CD4-positive, alpha-beta T cell treated with Interleukin-6 for 4 hours (primary cell): ENCODE data around the gene PITRM1.
"Not testable (repeated sequence)": the region's sequence is repeated elsewhere in the genome, so short reads cannot be mapped to it uniquely, and the experiment has no call there.

Experiments
- DNase-seq: peaks from one replicate; pipeline ENCODE4 v3.0.0-alpha.2; 2020; ENCODE audit warnings: mixed read lengths

PITRM1 gene

DNA sequence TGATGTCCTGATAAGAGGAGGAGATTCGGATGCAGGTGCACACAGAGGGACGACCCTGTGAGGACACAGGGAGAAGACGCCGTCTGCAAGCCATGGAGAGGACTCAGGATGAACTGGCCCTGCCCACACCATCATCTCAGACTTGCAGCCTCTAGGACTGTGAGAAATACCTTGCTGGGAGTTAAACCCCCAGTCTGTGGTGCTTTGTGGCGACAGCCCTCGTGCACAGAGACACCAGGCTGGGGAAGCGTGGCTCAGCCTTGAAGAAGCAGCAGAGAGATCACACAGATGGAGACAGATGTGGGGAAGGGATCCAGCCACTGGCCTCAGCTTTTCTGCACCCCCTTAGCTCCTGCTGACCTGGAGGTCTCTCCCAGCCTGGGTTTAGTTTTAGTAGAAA is 26.3 kb upstream of the PITRM1 start:
- DNase-seq, result no peak

DNA sequence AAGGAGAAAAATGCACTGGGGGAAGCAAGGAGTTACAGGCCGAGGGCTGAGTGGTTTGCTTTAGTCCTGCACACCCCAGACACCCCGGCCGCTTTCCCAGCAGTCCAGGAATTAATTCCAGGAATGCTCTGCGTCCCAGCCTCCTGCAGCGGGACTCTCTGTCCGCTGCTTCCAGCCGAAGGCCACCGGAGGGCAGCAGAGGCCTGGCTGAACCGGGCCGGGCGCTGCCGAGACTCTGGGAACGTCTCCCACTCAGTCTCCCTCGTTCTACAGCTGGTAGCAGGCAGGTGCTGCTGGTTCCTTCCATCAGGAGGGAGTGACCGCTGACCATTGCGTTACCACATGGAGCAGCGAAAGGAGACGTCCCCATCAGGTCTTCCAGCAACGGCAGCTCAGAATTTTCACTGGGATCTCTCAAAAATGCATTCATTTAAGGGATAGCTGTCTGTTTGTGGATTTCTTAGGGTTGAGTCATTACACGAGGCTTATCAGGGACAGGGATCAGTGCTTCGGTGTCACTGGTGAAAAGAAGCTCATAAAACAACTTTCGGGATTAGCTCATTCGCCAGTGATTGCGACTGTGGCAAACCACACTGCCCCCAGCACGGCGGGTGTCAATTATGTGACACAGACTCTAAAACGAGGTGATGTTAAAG is 24.9 kb upstream of the PITRM1 start:
- DNase-seq, result peak; percentile 73

DNA sequence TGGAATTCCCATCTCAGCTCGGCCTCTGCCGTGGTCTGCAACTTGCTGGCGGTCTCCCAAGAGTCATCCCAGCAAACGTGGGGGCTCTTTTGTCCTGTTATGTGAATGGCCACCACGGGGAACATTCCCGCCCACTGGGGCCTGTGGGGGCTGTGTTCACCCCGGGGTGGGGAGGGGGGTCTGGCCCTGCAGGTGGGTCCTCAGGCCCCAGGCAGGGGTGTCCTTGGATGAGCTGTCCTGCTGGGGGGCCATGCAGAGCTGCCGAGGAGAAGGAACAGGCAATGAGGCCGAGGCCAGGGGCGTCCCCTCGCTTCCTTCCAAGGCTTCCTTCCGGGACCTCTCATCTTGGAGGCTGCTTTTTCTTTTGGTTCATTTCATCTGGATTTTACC is 24.4 kb upstream of the PITRM1 start:
- DNase-seq, result no peak

DNA sequence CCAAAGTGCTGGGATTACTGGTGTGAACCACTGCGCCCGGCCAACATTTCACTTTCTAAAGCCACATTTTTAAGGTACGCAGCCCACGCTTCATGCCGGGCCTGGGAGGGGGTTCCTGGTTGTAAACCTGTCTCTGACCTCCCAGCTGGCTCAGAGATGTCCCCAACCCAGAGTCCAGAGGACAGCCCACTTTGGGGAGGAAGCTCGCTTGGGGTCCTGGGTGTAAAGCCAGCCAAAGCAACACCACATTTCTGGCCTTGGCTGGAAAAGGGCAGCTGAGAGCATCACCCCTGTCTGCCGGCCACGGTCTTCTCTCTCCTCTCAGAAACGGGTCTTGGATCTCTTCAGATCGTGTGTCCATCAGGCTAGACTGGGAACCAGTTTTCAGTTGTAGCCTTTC is 23.9 kb upstream of the PITRM1 start:
- no peak for DNase-seq

DNA sequence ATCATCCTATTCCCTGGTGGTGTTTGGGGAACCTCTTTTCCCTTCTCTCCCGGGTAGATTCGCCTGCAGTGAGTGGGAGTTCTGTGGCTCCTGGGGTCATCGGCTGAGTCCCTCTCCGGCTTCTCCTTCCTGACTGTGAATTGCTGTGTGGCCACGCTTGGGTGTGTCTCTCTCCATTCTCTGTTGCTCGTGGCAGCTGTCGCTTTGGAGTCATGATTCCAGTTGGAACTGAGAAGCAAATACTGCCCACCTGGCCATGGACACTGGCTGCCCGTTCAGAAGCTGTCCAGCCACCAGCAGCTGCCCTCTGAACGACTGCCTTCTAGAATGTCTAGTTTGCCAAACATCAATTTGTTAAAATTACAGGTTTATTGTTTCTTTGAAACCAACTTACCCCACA is 23.1 kb upstream of the PITRM1 start:
- DNase-seq, result no peak

DNA sequence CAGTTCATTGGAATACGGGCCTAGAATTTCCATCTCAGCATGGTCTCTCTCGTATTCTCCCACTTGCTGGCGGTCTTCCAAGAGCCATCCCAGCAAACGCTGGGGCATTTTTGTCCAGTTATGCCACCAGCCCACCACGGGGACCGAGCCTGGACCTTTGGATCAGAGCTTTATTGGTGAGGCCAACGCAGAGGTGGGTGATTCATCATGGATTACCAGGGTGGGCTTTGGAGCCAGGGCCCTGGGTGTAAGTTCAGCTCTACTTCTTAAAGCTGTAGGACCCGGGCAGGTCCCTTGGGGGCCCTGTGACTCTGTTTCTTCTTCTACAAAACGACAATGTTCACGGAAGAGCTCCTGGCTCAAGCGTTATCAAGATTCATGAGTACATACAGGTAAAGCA is 22.7 kb upstream of the PITRM1 start:
- DNase-seq, result no peak

DNA sequence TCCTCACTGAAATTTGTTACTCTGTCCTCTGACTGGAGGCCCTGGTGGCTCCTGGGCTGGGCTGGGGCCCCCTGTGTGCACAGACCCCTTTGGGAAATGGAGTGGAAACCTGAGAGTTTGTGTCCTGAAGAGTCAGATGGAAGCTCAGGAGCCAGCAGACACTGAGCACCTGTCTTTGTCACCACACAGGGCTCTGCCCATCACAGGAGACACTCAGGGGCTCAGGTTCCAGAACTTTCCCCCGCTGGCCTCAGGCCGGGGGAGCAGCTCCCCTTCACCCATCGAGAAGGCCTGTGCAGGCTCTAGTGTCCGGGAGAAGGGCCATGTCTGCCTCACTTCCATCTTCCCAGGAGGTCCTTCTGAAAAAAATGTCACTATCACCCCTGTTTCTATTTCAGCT is 22.3 kb upstream of the PITRM1 start:
- DNase-seq, result no peak

DNA sequence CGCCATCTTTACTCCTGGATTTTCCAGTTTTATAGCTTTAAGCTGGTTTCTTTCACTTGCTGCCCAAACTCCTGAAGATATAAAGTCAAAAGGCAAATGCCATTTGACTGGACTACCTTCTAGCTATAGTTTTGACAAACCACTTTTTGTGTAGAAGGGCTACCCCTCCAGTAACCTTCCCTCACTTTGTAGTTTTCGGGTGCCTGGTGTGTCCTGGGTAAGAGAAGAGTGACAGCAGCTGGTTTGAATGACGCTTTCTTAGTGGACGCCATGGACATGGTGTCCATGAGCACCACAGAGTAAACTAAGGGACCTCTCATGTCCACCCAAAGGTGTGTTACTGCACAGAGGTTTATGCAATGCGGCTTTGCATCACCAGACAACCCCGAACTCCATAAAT is 21.2 kb upstream of the PITRM1 start:
- DNase-seq, result no peak

DNA sequence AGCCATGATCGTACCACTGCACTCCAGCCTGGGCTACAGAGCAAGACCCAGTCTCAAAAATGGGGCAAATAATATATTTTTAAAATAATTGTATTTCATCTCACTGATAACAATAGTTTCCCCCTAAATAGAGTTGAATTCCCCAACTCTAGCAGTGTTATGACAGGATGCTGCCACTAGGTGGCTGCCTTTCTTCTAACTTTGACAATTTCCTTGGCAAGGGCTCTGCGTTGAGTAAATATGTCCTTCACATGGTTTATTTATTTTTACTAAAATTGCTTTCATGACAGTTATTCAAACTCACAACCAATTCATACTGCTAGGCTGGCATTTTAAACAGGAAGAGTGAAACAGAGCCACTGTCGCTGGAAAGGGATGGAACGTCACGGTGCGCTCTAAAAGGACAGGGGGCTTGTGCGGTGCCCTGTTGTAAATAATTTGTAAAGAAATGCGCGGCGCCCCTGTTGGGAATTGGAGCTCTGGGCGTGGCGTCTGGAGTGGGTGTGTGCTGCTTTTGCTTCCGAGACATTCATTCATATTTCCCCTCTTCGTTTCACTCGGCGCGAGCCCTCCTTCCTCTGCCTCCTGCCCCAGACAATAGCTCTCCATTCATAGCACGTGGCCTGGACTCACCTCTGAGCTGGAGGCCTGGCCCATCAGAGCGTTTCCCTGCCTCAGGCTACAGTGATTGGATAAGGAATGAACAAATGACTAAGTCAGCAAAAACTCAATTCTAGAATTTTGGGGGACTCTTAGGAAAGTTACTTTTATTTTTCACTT is 20.5 kb upstream of the PITRM1 start:
- DNase-seq, result peak; percentile 65

DNA sequence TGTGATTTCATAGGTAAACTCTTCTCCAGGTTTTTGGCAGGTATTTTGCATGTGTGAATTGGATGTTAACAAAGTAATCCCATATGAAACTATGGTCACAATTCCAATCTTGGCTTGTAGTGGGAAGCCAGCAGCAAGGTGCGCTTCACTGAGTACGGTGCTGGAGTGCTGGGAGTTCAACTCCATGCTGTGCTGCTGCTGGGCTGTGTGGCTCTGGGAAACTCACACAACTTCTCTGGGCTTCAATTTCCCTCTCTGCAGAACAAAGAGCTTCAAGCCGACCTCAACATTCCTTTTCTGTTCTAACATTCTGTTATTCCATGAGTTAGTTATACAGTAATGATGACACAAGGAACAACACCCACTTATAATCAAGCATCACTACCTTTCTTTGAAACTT is 18.2 kb upstream of the PITRM1 start:
- DNase-seq, result no peak

DNA sequence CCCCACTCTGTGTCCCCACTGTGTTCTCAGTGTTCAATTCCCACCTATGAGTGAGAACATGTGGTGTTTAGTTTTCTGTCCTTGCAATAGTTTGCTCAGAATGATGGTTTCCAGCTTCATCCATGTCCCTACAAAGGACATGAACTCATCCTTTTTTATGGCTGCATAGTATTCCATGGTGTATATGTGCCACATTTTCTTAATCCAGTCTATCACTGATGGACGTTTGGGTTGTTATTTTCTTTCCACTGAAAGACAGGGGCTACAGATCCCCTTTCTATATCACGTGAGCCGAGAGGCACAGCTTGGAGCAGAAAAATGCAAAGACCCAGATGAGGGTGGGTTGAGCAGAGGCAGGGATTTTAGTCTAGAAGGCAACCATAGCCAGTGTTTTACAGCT is 14.6 kb upstream of the PITRM1 start:
- not testable (repeated sequence) for DNase-seq

DNA sequence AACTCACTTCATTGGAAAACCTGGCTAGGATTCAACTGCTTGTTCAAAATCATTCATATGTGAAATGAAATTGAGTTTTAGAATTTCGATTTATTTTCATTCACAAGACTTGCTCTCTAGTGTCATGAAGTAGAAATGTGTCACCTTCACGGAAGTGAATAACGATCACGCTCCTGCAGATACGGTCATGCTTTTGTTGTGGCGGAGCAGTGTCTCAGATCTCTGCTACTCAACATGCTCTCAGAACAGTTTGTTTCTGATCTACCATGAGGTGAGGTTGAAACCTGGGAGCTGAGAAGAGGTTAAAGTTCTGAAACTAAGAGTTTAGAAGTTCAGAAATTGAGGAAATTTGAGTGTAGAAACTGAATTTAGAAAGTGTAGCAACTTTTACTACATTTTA is 13.8 kb upstream of the PITRM1 start:
- peak; percentile 68 for DNase-seq

DNA sequence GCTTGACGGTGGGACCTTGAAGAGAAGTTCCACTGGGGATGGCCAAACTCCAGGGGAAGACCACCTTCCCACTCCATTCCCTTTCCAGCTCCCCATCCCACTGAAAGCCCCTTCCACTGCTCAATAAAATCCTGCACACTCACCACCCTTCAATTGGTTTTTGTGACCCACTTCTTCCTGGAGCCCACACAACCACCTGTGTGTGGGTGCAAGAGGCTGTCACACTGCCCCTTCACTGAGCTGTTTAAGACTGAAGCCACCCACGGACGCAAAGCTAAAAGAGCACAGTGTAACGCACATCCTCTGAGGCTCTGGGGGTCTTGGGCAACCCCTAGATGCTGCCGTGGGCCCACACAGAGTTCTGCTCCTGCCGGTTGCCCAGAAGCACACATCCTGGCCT is 12.8 kb upstream of the PITRM1 start:
- no peak for DNase-seq

DNA sequence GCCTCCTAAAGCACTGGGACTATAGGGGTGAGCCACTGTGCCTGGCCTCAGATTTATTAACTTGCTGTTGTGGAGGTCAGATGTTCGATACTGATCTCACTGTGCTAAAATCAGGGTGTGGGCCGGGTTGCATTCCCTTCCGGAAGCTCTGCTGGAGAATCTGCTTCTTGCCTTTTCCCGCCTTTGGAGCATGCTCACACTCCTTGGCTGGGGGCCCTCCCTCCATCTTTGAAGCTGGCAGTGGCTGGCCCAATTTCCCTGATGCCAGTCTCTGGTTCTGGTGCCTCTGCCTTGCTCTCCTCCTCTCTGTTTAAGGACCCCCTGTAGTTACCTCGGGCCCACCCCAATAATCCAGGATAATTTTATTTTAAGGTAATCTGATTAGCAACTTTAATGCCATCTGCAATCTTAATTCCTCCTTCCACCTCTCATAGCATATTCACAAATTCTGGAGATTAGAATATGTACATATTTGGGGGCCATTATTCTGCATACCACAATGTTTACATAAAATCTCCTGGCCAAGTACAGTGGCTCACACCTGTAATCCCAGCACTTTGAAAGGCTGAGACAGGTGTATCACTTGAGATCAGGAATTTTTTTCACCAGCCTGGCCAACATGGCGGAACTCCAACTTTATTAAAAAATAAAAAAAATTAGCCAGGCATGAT is 7.9 kb upstream of the PITRM1 start:
- DNase-seq, result no peak

DNA sequence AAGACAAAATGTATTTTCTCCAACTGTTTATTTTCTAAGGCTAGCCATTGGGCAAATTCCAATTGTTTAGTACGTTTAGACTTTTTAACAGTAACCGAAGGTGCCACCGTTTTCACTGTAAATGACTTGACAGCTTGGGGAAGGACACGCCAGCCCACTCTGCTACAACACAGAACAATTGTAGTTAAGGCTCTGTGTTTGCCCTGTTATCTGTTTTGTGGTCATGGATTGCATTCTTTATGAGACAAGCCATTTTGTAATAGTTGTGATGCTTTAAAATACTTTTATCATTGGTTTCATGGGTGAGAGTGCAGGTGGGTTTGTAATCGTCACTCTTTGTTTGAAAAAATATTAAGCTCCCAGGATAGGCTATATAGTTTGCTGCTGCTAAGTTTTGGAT is 6.6 kb upstream of the PITRM1 start:
- no peak for DNase-seq

DNA sequence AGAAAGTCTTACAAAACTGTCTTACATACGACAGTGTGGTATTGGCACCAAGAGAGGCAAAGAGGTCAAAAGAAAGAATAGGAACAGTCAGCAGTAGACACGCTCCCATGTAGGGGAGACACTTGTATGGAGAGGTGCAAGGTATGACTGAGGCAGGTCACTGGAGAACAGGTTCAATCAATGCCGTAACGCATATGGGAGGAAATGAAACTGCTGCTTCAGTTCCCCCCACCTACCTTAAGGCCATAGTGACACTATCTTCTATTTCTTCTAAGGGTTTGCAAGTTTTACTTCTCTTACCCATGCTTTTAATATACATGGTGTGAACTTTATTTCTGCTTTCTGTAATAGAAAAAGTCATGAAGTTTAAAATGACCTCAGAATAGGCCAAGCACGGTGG is 5.5 kb upstream of the PITRM1 start:
- DNase-seq, result no peak

DNA sequence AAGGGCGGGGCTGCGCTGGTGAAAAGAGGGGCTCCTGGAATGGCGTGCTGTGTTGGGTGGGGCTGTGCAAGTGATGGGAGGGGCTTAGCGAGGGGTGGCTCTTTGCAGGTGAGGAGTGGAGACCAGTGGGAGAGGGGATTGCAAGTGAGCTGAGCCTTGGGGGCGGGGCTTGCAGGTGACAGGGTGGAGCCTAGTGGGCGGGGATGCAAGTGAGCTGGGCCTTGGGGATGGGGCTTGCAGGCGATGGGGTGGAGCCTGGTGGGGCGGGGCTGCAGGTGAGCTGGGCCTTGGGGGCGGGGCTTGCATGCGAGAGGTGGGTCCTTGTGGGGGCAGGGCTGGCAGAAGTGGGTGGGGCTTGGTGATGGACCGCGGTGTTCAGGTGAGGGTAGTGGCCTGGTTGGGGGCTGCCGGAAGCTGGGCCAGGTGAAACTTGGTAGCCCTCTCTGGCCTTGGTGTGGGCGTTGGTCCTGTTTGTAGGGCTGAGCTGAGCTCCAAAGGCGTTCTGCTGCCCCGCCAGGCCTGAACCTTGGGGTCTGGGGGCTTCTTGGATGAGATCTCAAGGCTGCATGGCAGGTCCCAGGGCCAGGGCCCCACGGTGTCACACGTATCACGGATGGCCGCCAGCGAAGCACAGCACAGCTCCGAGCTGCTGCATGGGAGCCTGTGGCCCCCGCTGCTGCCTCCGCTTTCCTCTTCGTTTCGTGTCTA is 743 bp upstream of the PITRM1 start:
- DNase-seq, result no peak

DNA sequence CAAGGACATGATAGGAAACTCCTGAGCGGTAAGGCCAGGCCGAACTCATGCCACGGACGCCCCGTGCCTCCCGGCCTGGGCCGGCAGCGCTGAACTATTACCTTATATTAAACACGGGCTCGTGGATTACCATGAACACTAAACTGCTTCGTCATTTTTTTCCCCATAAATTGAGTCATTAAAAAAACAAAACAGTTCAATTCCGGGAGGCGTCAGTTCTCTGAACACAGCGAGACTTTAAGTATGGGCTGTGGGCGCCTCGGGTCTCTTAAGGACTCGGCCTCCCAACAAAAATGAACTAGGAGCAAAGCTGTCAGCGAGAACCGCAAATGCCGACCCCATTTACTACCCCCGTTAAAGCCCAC is 519 bp downstream of the PITRM1 start:
- DNase-seq, result no peak

DNA sequence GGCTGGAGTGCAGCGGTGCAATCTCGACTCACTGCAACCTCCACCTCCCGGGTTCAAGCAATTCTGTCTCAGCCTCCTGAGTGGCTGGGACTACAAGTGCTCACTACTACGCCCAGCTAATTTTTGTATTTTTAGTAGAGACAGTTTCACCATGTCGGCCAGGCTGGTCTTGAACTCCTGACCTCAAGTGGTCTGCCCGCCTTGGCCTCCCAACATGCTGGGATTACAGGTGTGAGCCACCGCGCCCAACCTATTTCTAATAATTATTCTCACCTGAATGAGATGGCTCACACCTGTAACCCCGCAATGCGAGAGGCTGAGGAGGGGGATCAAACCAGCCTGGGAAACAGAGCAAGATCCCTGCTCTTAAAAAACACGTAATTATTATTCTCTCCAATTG is 1.1 kb downstream of the PITRM1 start:
- not testable (repeated sequence) for DNase-seq

DNA sequence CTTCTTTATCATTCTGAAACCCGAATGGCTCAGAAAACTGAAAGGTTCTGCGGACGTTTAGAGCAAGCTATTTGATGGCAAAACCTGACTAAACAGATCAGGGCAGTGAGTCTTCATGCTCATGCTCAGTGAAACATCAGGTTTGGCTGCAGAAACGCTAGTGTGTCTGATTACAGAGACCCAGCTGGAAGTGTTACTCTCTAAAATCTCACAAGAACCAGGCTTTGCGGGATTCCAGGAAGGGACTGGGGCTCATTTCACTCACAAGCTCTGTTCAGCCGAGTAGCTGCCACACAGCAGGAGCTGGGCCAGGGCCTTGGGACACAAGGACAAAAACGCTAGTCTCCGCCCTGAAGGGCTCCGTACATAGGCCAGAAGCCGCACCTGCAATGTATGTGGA is 2.9 kb downstream of the PITRM1 start:
- DNase-seq, result no peak

DNA sequence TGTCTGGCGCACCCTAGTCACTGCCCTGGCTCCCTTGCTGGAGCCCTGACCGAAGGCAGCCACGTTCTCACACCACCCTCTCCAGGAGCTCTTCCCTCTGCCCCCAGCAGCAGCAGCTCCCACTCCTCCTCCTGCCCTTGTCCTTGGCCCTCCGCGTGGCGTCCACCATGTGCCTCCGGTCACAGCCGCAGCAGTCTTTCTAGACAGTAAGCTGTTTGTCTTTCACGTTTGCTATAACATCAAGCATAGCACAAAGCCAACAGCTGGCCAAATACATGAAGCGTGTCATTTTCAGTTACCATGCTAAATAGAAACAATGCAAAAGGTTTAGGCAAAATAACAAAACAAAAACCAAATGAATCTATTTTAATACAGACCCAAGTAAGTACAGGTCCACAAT is 3.3 kb downstream of the PITRM1 start:
- DNase-seq, result no peak

DNA sequence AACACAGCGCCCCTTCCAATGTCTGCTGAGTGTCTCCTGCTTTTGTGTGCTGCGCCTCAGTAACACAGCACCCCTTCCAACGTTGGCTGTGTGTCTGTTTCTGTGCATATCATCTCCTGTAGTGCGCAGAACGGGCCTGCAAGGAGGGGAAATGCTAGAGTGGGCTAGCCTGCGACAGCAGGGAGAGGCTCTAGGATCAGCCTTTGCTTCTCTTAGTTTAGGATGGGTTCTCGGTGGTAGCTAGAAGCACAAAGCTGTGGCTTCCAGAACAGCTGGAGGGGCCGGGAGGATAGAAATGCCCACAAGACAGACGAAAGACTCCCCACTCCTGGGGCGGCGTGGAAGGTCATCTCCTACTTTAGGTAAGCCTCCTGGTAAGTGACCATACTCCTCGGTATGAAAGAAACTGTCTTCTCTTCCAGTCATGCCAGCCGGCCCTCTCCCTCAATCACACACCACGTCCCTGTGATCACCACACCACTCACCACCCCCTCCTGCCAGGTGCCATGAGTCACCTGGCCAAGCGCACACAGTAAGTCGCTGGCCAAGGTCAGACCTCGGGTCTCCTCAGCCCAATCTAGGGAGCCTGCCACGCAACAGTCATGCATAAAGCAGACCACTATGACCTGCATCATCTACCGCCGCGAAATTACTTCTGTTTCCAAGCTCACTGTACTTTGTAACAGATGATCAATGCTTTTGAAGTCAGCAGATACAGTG is 4.8 kb downstream of the PITRM1 start:
- no peak for DNase-seq
